Astrocyte (in vitro differentiated cells and primary cell): ENCODE measurements around the gene ASCC3.

Source experiments
- CTCF ChIP-seq: IDR thresholded peaks from 2 replicates; pipeline ENCODE4 v1.5.1; 2011; ENCODE audit warnings: low read depth, mild to moderate bottlenecking, inconsistent platforms, low read length, moderate library complexity; ENCODE audit not compliant: insufficient read depth
- EZH2 ChIP-seq: IDR thresholded peaks from 2 replicates; pipeline ENCODE4 v1.6.1; 2012; ENCODE audit warnings: mild to moderate bottlenecking, low read length, inconsistent platforms; ENCODE audit not compliant: insufficient read depth

GRCh38 chr6:100472674-100473073, 408.5 kb downstream of the ASCC3 start:
- no peak for TF ChIP-seq CTCF
- no peak for TF ChIP-seq EZH2
